ENCODE results near the gene ECE2.

ECE2 gene

DNA sequence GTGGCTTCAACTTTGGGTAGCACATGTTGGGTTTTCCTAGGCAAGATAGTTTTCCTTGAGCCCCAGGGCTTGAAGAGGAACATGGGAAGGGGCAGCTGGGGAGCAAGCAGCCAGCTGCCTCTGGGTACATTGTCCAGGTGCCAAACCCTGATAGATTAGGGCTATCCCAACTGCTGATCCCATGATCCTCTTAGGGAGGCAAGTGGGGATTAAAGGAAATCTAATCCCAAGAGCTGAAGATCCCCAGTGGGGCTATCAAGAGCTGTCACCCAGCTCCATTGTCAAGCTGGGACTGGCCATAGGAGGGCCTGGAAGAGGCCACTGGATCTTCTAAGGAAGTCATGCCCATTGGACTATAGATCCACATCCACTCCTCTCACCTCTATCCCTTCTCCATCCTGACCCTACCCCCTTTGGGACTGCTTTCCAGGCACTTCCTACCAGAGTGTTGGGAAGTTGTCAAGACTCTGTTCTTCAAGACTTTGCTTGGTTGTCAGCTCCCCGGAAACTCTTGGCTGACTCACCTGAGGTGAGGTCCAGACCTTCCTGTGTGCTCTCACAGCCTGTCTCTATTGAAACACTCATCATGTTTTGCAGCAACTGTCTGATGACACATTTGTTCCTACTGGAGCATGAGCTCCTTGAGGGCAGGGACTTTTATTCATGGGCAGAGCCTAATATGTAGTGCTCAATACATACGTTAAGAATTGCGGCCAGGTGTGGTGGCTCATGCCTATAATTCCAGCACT lies 20.4 kb upstream of the ECE2 start:
- Histone ChIP-seq H3K79me2 (ENCODE audit: low read length) (peaks cover 6% of the 10 kb centered on the region; the same call in 1 of the 2 replicates), H3K4me1 (ENCODE audit: low read length) (peaks cover 5% of the 10 kb centered on the region), H3K4me3 (ENCODE audit: low read length) (no peak overlapping the region), H4K20me1 (ENCODE audit: insufficient read depth, low read length) (peaks cover 4% of the 10 kb centered on the region), H3K9ac (ENCODE audit: low read length) (no peak overlapping the region), H3K9me3 (replicated peaks; ENCODE audit: insufficient read depth, low read length) (no peaks in the 10 kb centered on the region), H3F3A (ENCODE audit: insufficient read depth, low read length) (peaks cover 4% of the 10 kb centered on the region), H2AFZ (ENCODE audit: low read length) (no peak overlapping the region), H3K4me2 (ENCODE audit: low read depth, low read length) (no peak overlapping the region), H3K9me2 (replicated peaks; ENCODE audit: insufficient read depth, low read length) (no peaks in the 10 kb centered on the region), H3K27me3 (replicated peaks; ENCODE audit: insufficient read depth, low read length) (peaks cover 5% of the 10 kb centered on the region), H3K36me3 (replicated peaks; ENCODE audit: insufficient read depth, low read length) (no peaks in the 10 kb centered on the region), H3K27ac (ENCODE audit: low read length) (no peak overlapping the region)
- TF ChIP-seq EZH2phosphoT487 (IDR thresholded peaks at IDR 0.05; ENCODE audit: low read length) (no peak), EZH2 (optimal IDR thresholded peaks at IDR 0.05; ENCODE audit: low read depth, low read length) (no peak)
- TF ChIP-seq, protein P1, sequence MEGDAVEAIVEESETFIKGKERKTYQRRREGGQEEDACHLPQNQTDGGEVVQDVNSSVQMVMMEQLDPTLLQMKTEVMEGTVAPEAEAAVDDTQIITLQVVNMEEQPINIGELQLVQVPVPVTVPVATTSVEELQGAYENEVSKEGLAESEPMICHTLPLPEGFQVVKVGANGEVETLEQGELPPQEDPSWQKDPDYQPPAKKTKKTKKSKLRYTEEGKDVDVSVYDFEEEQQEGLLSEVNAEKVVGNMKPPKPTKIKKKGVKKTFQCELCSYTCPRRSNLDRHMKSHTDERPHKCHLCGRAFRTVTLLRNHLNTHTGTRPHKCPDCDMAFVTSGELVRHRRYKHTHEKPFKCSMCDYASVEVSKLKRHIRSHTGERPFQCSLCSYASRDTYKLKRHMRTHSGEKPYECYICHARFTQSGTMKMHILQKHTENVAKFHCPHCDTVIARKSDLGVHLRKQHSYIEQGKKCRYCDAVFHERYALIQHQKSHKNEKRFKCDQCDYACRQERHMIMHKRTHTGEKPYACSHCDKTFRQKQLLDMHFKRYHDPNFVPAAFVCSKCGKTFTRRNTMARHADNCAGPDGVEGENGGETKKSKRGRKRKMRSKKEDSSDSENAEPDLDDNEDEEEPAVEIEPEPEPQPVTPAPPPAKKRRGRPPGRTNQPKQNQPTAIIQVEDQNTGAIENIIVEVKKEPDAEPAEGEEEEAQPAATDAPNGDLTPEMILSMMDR (IDR thresholded peaks at IDR 0.05; ENCODE audit: low read length) = no peak
- DNase-seq = no peak

DNA sequence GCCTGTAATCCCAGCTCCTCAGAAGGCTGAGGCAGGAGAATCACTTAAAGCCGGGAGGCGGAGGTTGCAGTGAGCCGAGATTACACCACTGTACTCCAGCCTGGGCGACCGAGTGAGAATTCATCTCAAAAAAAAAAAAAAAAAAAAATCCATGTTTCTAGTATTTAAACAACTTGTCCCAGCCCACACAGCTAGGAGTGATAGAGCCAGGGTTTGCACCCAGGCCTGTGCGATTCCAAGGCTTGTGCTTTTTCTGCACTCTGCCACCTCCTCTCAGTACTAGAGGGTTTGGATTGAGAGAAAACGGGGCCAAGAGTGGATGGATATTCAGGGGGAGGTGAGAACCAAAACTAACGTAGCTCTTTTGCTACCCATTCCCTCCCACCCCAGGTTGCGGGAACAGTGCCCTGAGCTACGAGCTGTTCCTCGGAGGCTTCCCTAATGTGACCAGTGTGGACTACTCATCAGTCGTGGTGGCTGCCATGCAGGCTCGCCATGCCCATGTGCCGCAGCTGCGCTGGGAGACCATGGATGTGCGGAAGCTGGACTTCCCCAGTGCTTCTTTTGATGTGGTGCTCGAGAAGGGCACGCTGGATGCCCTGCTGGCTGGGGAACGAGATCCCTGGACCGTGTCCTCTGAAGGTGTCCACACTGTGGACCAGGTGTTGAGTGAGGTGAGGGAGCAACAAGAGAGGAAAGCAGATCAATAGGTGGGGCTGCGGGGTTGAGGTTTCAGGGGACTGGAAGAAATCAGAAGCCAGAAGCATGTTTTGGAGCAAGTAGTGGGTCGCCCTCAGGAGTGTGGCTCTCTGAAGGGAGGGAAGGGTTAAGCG lies 18.5 kb upstream of the ECE2 start:
- Histone ChIP-seq H3K79me2 (ENCODE audit: low read length) (no peaks in the 10 kb centered on the region), H3K4me3 (ENCODE audit: low read length) (no peak overlapping the region), H3K36me3 (replicated peaks; ENCODE audit: insufficient read depth, low read length) (no peaks in the 10 kb centered on the region), H3F3A (ENCODE audit: insufficient read depth, low read length) (peaks cover 7% of the 10 kb centered on the region), H3K27me3 (replicated peaks; ENCODE audit: insufficient read depth, low read length) (peaks cover 13% of the 10 kb centered on the region), H2AFZ (ENCODE audit: low read length) (no peak overlapping the region), H3K9me3 (replicated peaks; ENCODE audit: insufficient read depth, low read length) (no peaks in the 10 kb centered on the region), H4K20me1 (ENCODE audit: insufficient read depth, low read length) (peaks cover 7% of the 10 kb centered on the region), H3K9ac (ENCODE audit: low read length) (no peak overlapping the region), H3K4me1 (ENCODE audit: low read length) (peaks cover 10% of the 10 kb centered on the region), H3K9me2 (replicated peaks; ENCODE audit: insufficient read depth, low read length) (no peaks in the 10 kb centered on the region), H3K27ac (ENCODE audit: low read length) (no peak overlapping the region), H3K4me2 (ENCODE audit: low read depth, low read length) (no peak overlapping the region)
- TF ChIP-seq, protein P1 (IDR thresholded peaks at IDR 0.05; ENCODE audit: low read length) = no peak
- TF ChIP-seq EZH2phosphoT487 (IDR thresholded peaks at IDR 0.05; ENCODE audit: low read length) (no peak), EZH2 (optimal IDR thresholded peaks at IDR 0.05; ENCODE audit: low read depth, low read length) (no peak)
- DNase-seq = no peak

DNA sequence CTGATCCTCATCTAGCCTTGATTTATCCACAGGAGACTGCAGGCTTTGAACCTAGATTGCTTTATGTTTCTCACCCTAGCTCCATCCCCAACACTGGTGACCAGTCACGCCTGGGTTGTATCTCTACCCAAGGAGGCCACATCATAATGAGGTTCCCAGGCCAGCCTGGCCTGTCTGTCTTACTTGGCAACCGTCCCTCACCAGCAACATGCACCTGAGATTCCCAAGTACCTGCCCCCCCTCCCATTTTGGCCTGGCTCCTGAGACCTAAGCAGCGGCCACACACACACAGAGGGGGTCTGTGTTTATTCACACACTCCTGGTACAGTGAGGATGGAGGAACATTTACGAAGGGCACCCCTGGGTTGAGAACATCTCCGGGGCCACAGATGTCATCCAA lies 16.9 kb upstream of the ECE2 start:
- Histone ChIP-seq H2AFZ (ENCODE audit: low read length) (no peak overlapping the region), H3K4me3 (ENCODE audit: low read length) (no peak overlapping the region), H3K27me3 (replicated peaks; ENCODE audit: insufficient read depth, low read length) (peaks cover 24% of the 10 kb centered on the region), H3K9ac (ENCODE audit: low read length) (no peak overlapping the region), H3K27ac (ENCODE audit: low read length) (no peak overlapping the region), H3K36me3 (replicated peaks; ENCODE audit: insufficient read depth, low read length) (no peaks in the 10 kb centered on the region), H3F3A (ENCODE audit: insufficient read depth, low read length) (peaks cover 7% of the 10 kb centered on the region), H3K79me2 (ENCODE audit: low read length) (no peaks in the 10 kb centered on the region), H3K9me3 (replicated peaks; ENCODE audit: insufficient read depth, low read length) (no peaks in the 10 kb centered on the region), H3K4me2 (ENCODE audit: low read depth, low read length) (no peak overlapping the region), H3K9me2 (replicated peaks; ENCODE audit: insufficient read depth, low read length) (no peaks in the 10 kb centered on the region), H4K20me1 (ENCODE audit: insufficient read depth, low read length) (peaks cover 7% of the 10 kb centered on the region), H3K4me1 (ENCODE audit: low read length) (peaks cover 10% of the 10 kb centered on the region)
- no peak for TF ChIP-seq EZH2phosphoT487 (IDR thresholded peaks at IDR 0.05; ENCODE audit: low read length)
- TF ChIP-seq, protein P1 (IDR thresholded peaks at IDR 0.05; ENCODE audit: low read length) = no peak
- TF ChIP-seq EZH2 (optimal IDR thresholded peaks at IDR 0.05; ENCODE audit: low read depth, low read length) = no peak
- no peak for DNase-seq

All from MM.1S (cell line).